ENCODE results near the gene NCOA5. TPM values are rescaled to one million over a fixed set of nuclear protein-coding genes. Genes with fewer than 3 reads are reported as not detected.
"Not testable (repeated sequence)": the region's sequence is repeated elsewhere in the genome, so short reads cannot be mapped to it uniquely, and the experiment has no call there.

NCOA5 gene
- total and polyA plus RNA-seq, 10 donors: 14.3 to 33.2 (median 27.7) TPM

DNA sequence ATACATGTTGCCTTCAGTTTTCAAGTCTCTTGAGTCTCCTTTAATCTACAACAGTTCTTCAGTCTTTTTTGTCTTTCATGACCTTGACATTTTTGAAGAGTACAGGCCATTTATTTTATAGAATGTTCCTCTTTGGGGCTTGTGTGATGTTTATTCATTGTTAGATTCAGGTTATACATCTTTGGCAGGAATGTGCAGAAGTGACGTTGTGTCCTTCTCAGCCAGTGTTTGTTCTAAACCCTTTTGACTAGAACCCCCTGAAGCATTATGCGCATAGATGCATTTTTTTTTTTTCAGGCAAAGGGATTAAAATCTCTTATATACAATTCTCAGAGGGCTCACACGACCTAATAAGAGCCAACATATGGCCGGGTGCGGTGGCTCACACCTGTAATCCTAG lies 11.2 kb upstream of the NCOA5 start:
- H3K27ac ChIP-seq: no peak overlapping the region
- 83 to 90% (median 87%) methylated on average over 5 of the region's 5 CpGs for WGBS, 5 donors
- no peak overlapping the region for H3K4me3 ChIP-seq
- H3K27me3 ChIP-seq (replicated peaks in 1 of 7): peaks cover 0 to 60% (median 12%) of the 10 kb centered on the region in 7 donors
- DNase-seq: no peak
- no peaks in the 10 kb centered on the region for H3K9me3 ChIP-seq
- intact Hi-C loops (cut with DNase I; ENCODE audit: low total_unique reads): no loop called here
- no peak for TF ChIP-seq POLR2A (IDR thresholded peaks at IDR 0.05)
- TF ChIP-seq, protein P1, sequence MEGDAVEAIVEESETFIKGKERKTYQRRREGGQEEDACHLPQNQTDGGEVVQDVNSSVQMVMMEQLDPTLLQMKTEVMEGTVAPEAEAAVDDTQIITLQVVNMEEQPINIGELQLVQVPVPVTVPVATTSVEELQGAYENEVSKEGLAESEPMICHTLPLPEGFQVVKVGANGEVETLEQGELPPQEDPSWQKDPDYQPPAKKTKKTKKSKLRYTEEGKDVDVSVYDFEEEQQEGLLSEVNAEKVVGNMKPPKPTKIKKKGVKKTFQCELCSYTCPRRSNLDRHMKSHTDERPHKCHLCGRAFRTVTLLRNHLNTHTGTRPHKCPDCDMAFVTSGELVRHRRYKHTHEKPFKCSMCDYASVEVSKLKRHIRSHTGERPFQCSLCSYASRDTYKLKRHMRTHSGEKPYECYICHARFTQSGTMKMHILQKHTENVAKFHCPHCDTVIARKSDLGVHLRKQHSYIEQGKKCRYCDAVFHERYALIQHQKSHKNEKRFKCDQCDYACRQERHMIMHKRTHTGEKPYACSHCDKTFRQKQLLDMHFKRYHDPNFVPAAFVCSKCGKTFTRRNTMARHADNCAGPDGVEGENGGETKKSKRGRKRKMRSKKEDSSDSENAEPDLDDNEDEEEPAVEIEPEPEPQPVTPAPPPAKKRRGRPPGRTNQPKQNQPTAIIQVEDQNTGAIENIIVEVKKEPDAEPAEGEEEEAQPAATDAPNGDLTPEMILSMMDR (IDR thresholded peaks at IDR 0.05 in 8 of 11, conservative IDR thresholded peaks at IDR 0.05 in 3 of 11): no peak
- no peak for TF ChIP-seq POLR2AphosphoS5 (IDR thresholded peaks at IDR 0.05)
- no peaks in the 10 kb centered on the region for H3K36me3 ChIP-seq
- peaks cover 0 to 12% (median 6%) of the 10 kb centered on the region in 6 donors for H3K4me1 ChIP-seq

DNA sequence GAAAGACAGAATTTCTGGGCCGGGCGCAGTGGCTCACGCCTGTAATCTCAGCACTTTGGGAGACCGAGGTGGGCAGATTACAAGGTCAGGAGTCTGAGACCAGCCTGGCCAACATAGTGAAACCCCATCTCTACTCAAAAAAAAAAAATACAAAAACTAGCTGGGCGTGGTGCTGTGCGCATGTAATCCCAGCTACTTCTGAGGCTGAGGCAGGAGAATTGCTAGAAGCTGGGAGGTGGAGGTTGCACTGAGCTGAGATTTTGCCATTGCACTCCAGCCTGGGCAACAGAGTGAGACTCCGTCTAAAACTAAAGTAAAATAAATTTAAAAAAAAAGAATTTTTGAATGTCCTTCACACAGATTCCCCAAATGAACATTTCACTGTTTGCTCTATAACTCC lies 10.7 kb upstream of the NCOA5 start:
- H3K27ac ChIP-seq; intact Hi-C loops (cut with DNase I; ENCODE audit: low total_unique reads); H3K36me3 ChIP-seq; H3K4me3 ChIP-seq; H3K9me3 ChIP-seq; DNase-seq: not testable (repeated sequence)
- Histone ChIP-seq H3K27me3 (replicated peaks in 1 of 7) (peaks cover 0 to 60% (median 12%) of the 10 kb centered on the region in 7 donors), H3K4me1 (peaks cover 0 to 12% (median 6%) of the 10 kb centered on the region in 6 donors)
- 85 to 90% (median 90%) methylated on average over 7 of the region's 7 CpGs for WGBS, 5 donors

DNA sequence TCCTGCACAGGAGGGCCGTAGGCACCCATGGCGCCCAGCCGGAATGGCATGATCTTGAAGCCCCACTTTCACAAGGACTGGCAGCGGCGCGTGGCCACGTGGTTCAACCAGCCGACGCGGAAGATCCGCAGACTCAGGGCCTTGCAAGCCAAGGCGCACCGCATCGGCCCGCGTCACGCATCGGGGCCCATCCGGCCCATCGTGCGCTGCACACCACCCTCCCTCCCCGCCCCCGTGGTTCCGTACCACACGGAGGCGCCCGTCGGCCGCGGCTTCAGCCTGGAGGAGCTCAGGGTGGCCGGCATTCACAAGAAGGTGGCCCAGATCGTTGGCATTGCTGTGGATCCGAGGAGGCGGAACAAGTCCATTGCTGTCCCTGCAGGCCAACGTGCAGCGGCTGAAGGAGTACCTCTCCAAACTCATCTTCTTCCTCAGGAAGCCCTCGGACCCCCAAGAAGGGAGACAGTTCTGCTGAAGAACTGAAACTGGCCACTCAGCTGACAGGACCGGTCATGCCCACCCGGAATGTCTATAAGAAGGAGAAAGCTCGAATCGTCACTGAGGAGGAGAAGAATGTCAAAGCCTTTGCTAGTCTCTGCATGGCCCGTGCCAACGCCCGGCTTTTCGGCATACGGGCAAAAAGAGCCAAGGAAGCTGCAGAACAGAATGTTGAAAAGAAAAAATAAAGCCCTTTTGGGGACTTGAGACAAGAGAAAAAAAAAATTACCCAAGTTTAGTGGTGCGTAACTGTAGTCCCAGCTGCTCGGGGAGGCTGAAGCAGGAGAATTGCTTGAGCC lies 9.9 kb upstream of the NCOA5 start:
- Histone ChIP-seq H3K36me3 (no peaks in the 10 kb centered on the region), H3K4me1 (peaks cover 0 to 12% (median 6%) of the 10 kb centered on the region in 6 donors), H3K4me3 (peak overlapping the region in 4 of 8 donors; percentile 4 to 57 (median 20)), H3K27me3 (replicated peaks in 1 of 7) (peaks cover 0 to 60% (median 12%) of the 10 kb centered on the region in 7 donors), H3K27ac (no peak overlapping the region), H3K9me3 (no peaks in the 10 kb centered on the region)
- intact Hi-C loops (cut with DNase I; ENCODE audit: low total_unique reads): no loop called here
- DNase-seq: peak; percentile 91
- WGBS, 5 donors: 26 to 50% (median 34%) methylated on average over 18 to 48 of the region's 48 CpGs
- TF ChIP-seq, protein P1 (IDR thresholded peaks at IDR 0.05 in 8 of 11, conservative IDR thresholded peaks at IDR 0.05 in 3 of 11): peak in 7 of 11 experiments; percentile 22 to 57 (median 41)
- TF ChIP-seq POLR2AphosphoS5 (IDR thresholded peaks at IDR 0.05): peak; percentile 48 to 67 (median 59)
- TF ChIP-seq POLR2A (IDR thresholded peaks at IDR 0.05): no peak

DNA sequence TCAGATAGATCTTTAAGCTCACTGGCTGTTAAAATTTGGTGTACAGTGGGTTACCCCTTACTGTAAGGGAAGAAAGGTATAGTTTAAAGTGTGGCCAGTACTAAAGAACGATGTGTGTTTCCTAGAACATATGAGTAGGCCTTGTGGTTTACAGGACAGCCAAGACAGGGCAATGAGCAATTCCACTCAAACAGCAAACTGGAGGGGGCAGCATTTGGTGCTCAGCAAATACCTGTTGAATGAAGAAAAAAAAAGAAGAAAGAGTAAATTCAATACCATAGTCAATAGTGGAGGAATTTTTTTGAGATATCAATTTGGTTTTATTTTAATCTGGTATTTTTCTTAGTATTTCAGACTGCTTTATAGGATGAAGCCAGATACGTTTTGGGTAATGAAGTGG lies 3.8 kb upstream of the NCOA5 start:
- Histone ChIP-seq H3K36me3 (no peaks in the 10 kb centered on the region), H3K9me3 (no peaks in the 10 kb centered on the region), H3K4me1 (peaks cover 4 to 15% (median 13%) of the 10 kb centered on the region in 6 donors), H3K27ac (no peak overlapping the region), H3K27me3 (replicated peaks in 1 of 7) (peaks cover 0 to 9% (median 0%) of the 10 kb centered on the region in 7 donors), H3K4me3 (no peak overlapping the region)
- WGBS, 5 donors: 67 to 88% (median 76%) methylated on average over 2 of the region's 2 CpGs
- intact Hi-C loops (cut with DNase I; ENCODE audit: low total_unique reads): no loop called here
- no peak for DNase-seq
- TF ChIP-seq POLR2AphosphoS5 (IDR thresholded peaks at IDR 0.05) (no peak), POLR2A (IDR thresholded peaks at IDR 0.05) (no peak)
- TF ChIP-seq, protein P1 (IDR thresholded peaks at IDR 0.05 in 8 of 11, conservative IDR thresholded peaks at IDR 0.05 in 3 of 11): no peak

DNA sequence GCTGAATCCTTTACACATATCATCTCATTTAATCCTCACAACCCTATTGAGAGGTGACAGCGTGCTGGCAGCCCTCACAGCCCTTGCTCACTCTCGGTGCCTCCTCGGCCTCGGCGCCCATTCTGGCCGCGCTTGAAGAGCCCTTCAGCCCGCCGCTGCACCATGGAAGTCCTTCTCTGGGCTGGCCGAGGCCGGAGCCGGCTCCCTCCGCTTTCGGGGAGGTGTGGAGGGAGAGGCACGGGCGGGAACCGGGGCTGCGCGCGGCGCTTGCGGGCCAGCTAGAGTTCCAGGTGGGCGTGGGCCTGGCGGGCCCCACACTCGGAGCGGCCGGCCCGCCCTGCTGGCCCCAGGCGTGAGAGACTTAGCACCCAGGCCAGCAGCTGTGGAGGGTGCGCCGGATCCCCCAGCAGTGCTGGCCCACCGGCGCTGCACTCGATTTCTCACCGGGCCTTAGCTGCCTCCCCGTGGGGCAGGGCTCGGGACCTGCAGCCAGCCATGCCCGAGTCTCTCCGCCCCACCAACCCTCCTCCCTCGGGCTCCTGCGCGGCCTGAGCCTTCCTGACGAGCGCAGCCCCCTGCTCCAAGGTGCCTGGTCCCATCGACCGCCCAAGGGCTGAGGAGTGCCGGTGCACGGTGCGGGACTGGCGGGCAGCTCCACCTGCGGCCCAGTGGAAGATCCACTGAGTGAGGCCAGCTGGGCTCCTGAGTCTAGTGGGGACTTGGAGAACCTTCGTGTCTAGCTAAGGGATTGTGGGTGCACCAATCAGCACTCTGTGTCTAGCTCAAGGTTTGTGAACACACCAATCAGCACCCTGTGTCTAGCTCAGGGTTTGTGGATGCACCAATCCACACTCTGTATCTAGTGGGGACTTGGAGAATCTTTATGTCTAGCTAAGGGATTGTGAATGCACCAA lies 2.1 kb upstream of the NCOA5 start:
- DNase-seq: peak; percentile 81
- H3K27me3 ChIP-seq (replicated peaks in 1 of 7); H3K27ac ChIP-seq; intact Hi-C loops (cut with DNase I; ENCODE audit: low total_unique reads); H3K4me3 ChIP-seq; H3K9me3 ChIP-seq; H3K36me3 ChIP-seq: not testable (repeated sequence)
- 94 to 96% (median 94%) methylated on average over 11 to 52 of the region's 52 CpGs for WGBS, 5 donors
- H3K4me1 ChIP-seq: peaks cover 18 to 32% (median 29%) of the 10 kb centered on the region in 6 donors
